Fibroblast of lung (primary cell): ENCODE results near the gene GLUL. TPM values are rescaled to one million over a fixed set of nuclear protein-coding genes. Genes with fewer than 3 reads are reported as not detected.
"Not testable (repeated sequence)": the region's sequence is repeated elsewhere in the genome, so short reads cannot be mapped to it uniquely, and the experiment has no call there.

Experiments
- DNase-seq, 2 donors: peaks; one replicate each; pipeline versions ENCODE4 v3.0.0 to v3.0.0-alpha.2; 2010; ENCODE audit warnings: low read depth in 2 of 2
- H2AFZ ChIP-seq: 2 replicates; pipeline ENCODE4 v1.5.1; 2012; ENCODE audit warnings: low read length, control low read depth, inconsistent platforms
- H3K27ac ChIP-seq: 2 replicates; pipeline ENCODE4 v1.5.1; 2011; ENCODE audit warnings: low read length, control low read depth; ENCODE audit not compliant: insufficient read depth
- H3K27me3 ChIP-seq: 2 replicates; pipeline ENCODE4 v1.5.1; 2011; ENCODE audit warnings: mild to moderate bottlenecking, low read length; ENCODE audit not compliant: control insufficient read depth, insufficient read depth
- H3K36me3 ChIP-seq: 2 replicates; pipeline ENCODE4 v1.5.1; 2011; ENCODE audit warnings: low read length; ENCODE audit not compliant: control insufficient read depth, insufficient read depth
- H3K4me1 ChIP-seq: 2 replicates; pipeline ENCODE4 v1.5.1; 2011; ENCODE audit warnings: low read length; ENCODE audit not compliant: control insufficient read depth, insufficient read depth; ENCODE audit errors: extremely low read depth
- H3K4me2 ChIP-seq: 2 replicates; pipeline ENCODE4 v1.5.1; 2011; ENCODE audit warnings: low read length, control low read depth; ENCODE audit not compliant: insufficient read depth; ENCODE audit errors: extremely low read depth
- H3K4me3 ChIP-seq, 4 experiments: fragments of 200-600 bp in 1 of 4; sonication (generic) in 1 of 4; replicated peaks in 1 of 4; 2 replicates each; pipeline ENCODE4 v1.5.1; 2011 to 2016; ENCODE audit warnings: low read length in 4 of 4, low read depth in 3 of 4, mild to moderate bottlenecking in 3 of 4, control low read depth in 2 of 4, inconsistent platforms in 1 of 4, mixed read lengths in 1 of 4; ENCODE audit not compliant: insufficient read depth in 1 of 4; ENCODE audit errors: control extremely low read depth in 1 of 4
- H3K79me2 ChIP-seq: 2 replicates; pipeline ENCODE4 v1.5.1; 2012; ENCODE audit warnings: mild to moderate bottlenecking, low read length, inconsistent platforms; ENCODE audit not compliant: control insufficient read depth, insufficient read depth
- H3K9ac ChIP-seq: 2 replicates; pipeline ENCODE4 v1.5.1; 2011; ENCODE audit warnings: mild to moderate bottlenecking, low read length, control low read depth; ENCODE audit not compliant: insufficient read depth
- H3K9me3 ChIP-seq: 2 replicates; pipeline ENCODE4 v1.5.1; 2012; ENCODE audit warnings: low read depth, low read length; ENCODE audit not compliant: control insufficient read depth, insufficient read depth
- H4K20me1 ChIP-seq: 2 replicates; pipeline ENCODE4 v1.5.1; 2011; ENCODE audit warnings: low read length; ENCODE audit not compliant: control insufficient read depth, insufficient read depth; ENCODE audit errors: extremely low read depth
- CTCF ChIP-seq, 2 donors: IDR thresholded peaks in 1 of 2; conservative IDR thresholded peaks in 1 of 2; 1 replicate in 1 of 2; 2 replicates in 1 of 2; pipeline ENCODE4 v1.5.1; 2011 to 2012; ENCODE audit warnings: low read length in 2 of 2, control low read depth in 1 of 2, inconsistent platforms in 1 of 2, low read depth in 1 of 2, mild to moderate bottlenecking in 1 of 2
- EZH2 ChIP-seq: IDR thresholded peaks from 2 replicates; pipeline ENCODE4 v1.5.1; 2012; ENCODE audit warnings: low read length, control low read depth, mild to moderate bottlenecking; ENCODE audit errors: missing control alignments
- polyA plus RNA-seq, 2 donors: library from polyadenylated mRNA; depleted of rRNA in 1 of 2; stranded (reverse) in 1 of 2; unstranded in 1 of 2; fragments of >200 nt; gene quantifications; 2 replicates each; pipeline ENCODE4 v1.2.1, GENCODE V29; 2011 to 2012; ENCODE audit warnings: missing spikeins in 1 of 2
- total RNA-seq: library from RNA; depleted of rRNA; stranded (reverse); fragments of >200 nt; gene quantifications from 2 replicates; pipeline ENCODE4 v1.2.1, GENCODE V29; 2014

The GLUL gene
- total and polyA plus RNA-seq, 2 donors (not counting 1 experiment from before 2014, with no cell fraction given) = 187 to 523 TPM

GRCh38 chr1:182383037-182383661, 8.4 kb downstream of the GLUL start:
- DNase-seq = no peak
- Histone ChIP-seq H3K4me2 (no peak overlapping the region), H3K9ac (no peak overlapping the region), H2AFZ (no peak overlapping the region), H3K36me3 (peaks cover 22% of the 10 kb centered on the region), H3K9me3 (no peaks in the 10 kb centered on the region), H3K4me1 (no peaks in the 10 kb centered on the region), H3K79me2 (peaks cover 6% of the 10 kb centered on the region), H4K20me1 (no peaks in the 10 kb centered on the region), H3K27ac (no peak overlapping the region), H3K4me3 (no peak overlapping the region), H3K27me3 (no peaks in the 10 kb centered on the region)
- TF ChIP-seq CTCF (conservative IDR thresholded peaks at IDR 0.05 in 1 of 2, IDR thresholded peaks at IDR 0.05 in 1 of 2; ENCODE audit: low read depth in 1 of 2, low read length in 2 of 2) (no peak), EZH2 (no peak)

- peaks cover 22% of the 10 kb centered on the region for H3K36me3 ChIP-seq
- no peaks in the 10 kb centered on the region for H3K79me2 ChIP-seq
- no peak overlapping the region for H3K4me3 ChIP-seq
- no peaks in the 10 kb centered on the region for H3K9me3 ChIP-seq
- TF ChIP-seq EZH2 = no peak
- no peak for TF ChIP-seq CTCF (conservative IDR thresholded peaks at IDR 0.05 in 1 of 2, IDR thresholded peaks at IDR 0.05 in 1 of 2; ENCODE audit: low read depth in 1 of 2, low read length in 2 of 2)
- no peaks in the 10 kb centered on the region for H4K20me1 ChIP-seq
- DNase-seq = no peak
- H3K27ac ChIP-seq = no peak overlapping the region
- no peak overlapping the region for H3K9ac ChIP-seq
- H3K4me2 ChIP-seq = no peak overlapping the region
- H3K4me1 ChIP-seq = no peaks in the 10 kb centered on the region
- H2AFZ ChIP-seq = no peak overlapping the region
- no peaks in the 10 kb centered on the region for H3K27me3 ChIP-seq
Observed at GRCh38 chr1:182381962-182382819, 9.4 kb downstream of the GLUL start.

GRCh38 chr1:182380199-182380598, 11.4 kb downstream of the GLUL start:
- no peaks in the 10 kb centered on the region for H4K20me1 ChIP-seq
- no peak overlapping the region for H3K27ac ChIP-seq
- H2AFZ ChIP-seq = no peak overlapping the region
- H3K4me1 ChIP-seq = no peaks in the 10 kb centered on the region
- H3K9ac ChIP-seq = no peak overlapping the region
- no peak overlapping the region for H3K4me3 ChIP-seq
- H3K79me2 ChIP-seq = no peaks in the 10 kb centered on the region
- TF ChIP-seq EZH2 (no peak), CTCF (conservative IDR thresholded peaks at IDR 0.05 in 1 of 2, IDR thresholded peaks at IDR 0.05 in 1 of 2; ENCODE audit: low read depth in 1 of 2, low read length in 2 of 2) (no peak)
- H3K9me3 ChIP-seq = no peaks in the 10 kb centered on the region
- H3K36me3 ChIP-seq = peaks cover 10% of the 10 kb centered on the region
- no peak for DNase-seq
- H3K27me3 ChIP-seq = no peaks in the 10 kb centered on the region
- no peak overlapping the region for H3K4me2 ChIP-seq

GRCh38 chr1:182379781-182380180, 11.8 kb downstream of the GLUL start:
- H2AFZ ChIP-seq, H3K4me3 ChIP-seq, DNase-seq, H4K20me1 ChIP-seq, H3K27ac ChIP-seq, H3K9ac ChIP-seq, H3K27me3 ChIP-seq, H3K4me1 ChIP-seq, H3K9me3 ChIP-seq, H3K4me2 ChIP-seq, H3K79me2 ChIP-seq, H3K36me3 ChIP-seq: not testable (repeated sequence)
